Activated T-helper 17 cell treated with anti-CD3 and anti-CD28 coated beads, Interleukin-2, amount 50 U/mL, for 72 hours (primary cell): ENCODE data around the gene TGM3. TPM values are rescaled to one million over a fixed set of nuclear protein-coding genes. Genes with fewer than 3 reads are reported as not detected.

Experiments used
- ATAC-seq: fragments of 150-1000 bp; cut with Tn5 transposase; replicated peaks from 2 replicates; pipeline ENCODE4 v1.10.0; 2021; ENCODE audit warnings: mild to moderate bottlenecking, moderate library complexity
- H3K27ac Mint-ChIP-seq: one replicate; pipeline ENCODE4 v1.8.0; 2022; ENCODE audit warnings: mixed read lengths
- H3K27me3 Mint-ChIP-seq: one replicate; pipeline ENCODE4 v1.8.0; 2022; ENCODE audit warnings: mixed read lengths
- H3K36me3 Mint-ChIP-seq: one replicate; pipeline ENCODE4 v1.8.0; 2022; ENCODE audit warnings: low read depth, mild to moderate bottlenecking, mixed read lengths
- H3K4me1 Mint-ChIP-seq: one replicate; pipeline ENCODE4 v1.8.0; 2022; ENCODE audit warnings: mixed read lengths
- H3K4me3 Mint-ChIP-seq: one replicate; pipeline ENCODE4 v1.8.0; 2022; ENCODE audit warnings: mild to moderate bottlenecking, mixed read lengths
- H3K9me3 Mint-ChIP-seq: one replicate; pipeline ENCODE4 v1.8.0; 2022; ENCODE audit warnings: mixed read lengths
- total RNA-seq, 2 donors: library from RNA; stranded (reverse); gene quantifications; one replicate each; pipeline ENCODE4 v1.2.3, GENCODE V29; 2022

Gene TGM3
- total RNA-seq, 2 donors from 2014 or later: 0.16 TPM; not detected in 1

- Mint-ChIP-seq H3K4me1 (no peaks in the 10 kb centered on the region), H3K27me3 (peaks cover 7% of the 10 kb centered on the region), H3K9me3 (no peaks in the 10 kb centered on the region), H3K4me3 (no peak overlapping the region), H3K27ac (no peak overlapping the region), H3K36me3 (no peaks in the 10 kb centered on the region)
- ATAC-seq: no peak
These were observed 515 bp upstream of the TGM3 start for GRCh38 chr20:2295286-2295685.

GRCh38 chr20:2296524-2297356, 939 bp downstream of the TGM3 start:
- Mint-ChIP-seq H3K36me3 (no peaks in the 10 kb centered on the region), H3K4me3 (no peak overlapping the region), H3K4me1 (no peaks in the 10 kb centered on the region), H3K27me3 (peaks cover 5% of the 10 kb centered on the region), H3K27ac (no peak overlapping the region), H3K9me3 (no peaks in the 10 kb centered on the region)
- ATAC-seq: no peak

- ATAC-seq: no peak
- no peak overlapping the region for H3K4me3 Mint-ChIP-seq
- H3K36me3 Mint-ChIP-seq: no peaks in the 10 kb centered on the region
- no peak overlapping the region for H3K27ac Mint-ChIP-seq
- no peaks in the 10 kb centered on the region for H3K4me1 Mint-ChIP-seq
- no peaks in the 10 kb centered on the region for H3K9me3 Mint-ChIP-seq
- peaks cover 6% of the 10 kb centered on the region for H3K27me3 Mint-ChIP-seq
These were observed 1.5 kb downstream of the TGM3 start for GRCh38 chr20:2297357-2297728.

- no peaks in the 10 kb centered on the region for H3K36me3 Mint-ChIP-seq
- H3K27ac Mint-ChIP-seq: no peak overlapping the region
- no peak for ATAC-seq
- peaks cover 8% of the 10 kb centered on the region for H3K27me3 Mint-ChIP-seq
- no peak overlapping the region for H3K4me3 Mint-ChIP-seq
- no peaks in the 10 kb centered on the region for H3K9me3 Mint-ChIP-seq
- no peaks in the 10 kb centered on the region for H3K4me1 Mint-ChIP-seq
These were observed 2.3 kb downstream of the TGM3 start for GRCh38 chr20:2298116-2298515.

- peaks cover 8% of the 10 kb centered on the region for H3K27me3 Mint-ChIP-seq
- H3K4me1 Mint-ChIP-seq: no peaks in the 10 kb centered on the region
- no peak overlapping the region for H3K27ac Mint-ChIP-seq
- H3K36me3 Mint-ChIP-seq: no peaks in the 10 kb centered on the region
- H3K4me3 Mint-ChIP-seq: no peak overlapping the region
- H3K9me3 Mint-ChIP-seq: no peaks in the 10 kb centered on the region
- no peak for ATAC-seq
These were observed 2.9 kb downstream of the TGM3 start for GRCh38 chr20:2298701-2299100.

GRCh38 chr20:2299301-2299700, 3.5 kb downstream of the TGM3 start:
- H3K4me1 Mint-ChIP-seq: no peaks in the 10 kb centered on the region
- no peak overlapping the region for H3K4me3 Mint-ChIP-seq
- H3K36me3 Mint-ChIP-seq: no peaks in the 10 kb centered on the region
- no peaks in the 10 kb centered on the region for H3K9me3 Mint-ChIP-seq
- no peak overlapping the region for H3K27ac Mint-ChIP-seq
- no peak for ATAC-seq
- peaks cover 8% of the 10 kb centered on the region for H3K27me3 Mint-ChIP-seq

GRCh38 chr20:2300002-2300401, 4.2 kb downstream of the TGM3 start:
- H3K9me3 Mint-ChIP-seq: no peaks in the 10 kb centered on the region
- H3K36me3 Mint-ChIP-seq: no peaks in the 10 kb centered on the region
- H3K27ac Mint-ChIP-seq: no peak overlapping the region
- no peak overlapping the region for H3K4me3 Mint-ChIP-seq
- no peaks in the 10 kb centered on the region for H3K4me1 Mint-ChIP-seq
- H3K27me3 Mint-ChIP-seq: peaks cover 8% of the 10 kb centered on the region
- ATAC-seq: no peak

GRCh38 chr20:2300420-2300819, 4.6 kb downstream of the TGM3 start:
- Mint-ChIP-seq H3K36me3 (no peaks in the 10 kb centered on the region), H3K27me3 (peaks cover 8% of the 10 kb centered on the region), H3K4me1 (no peaks in the 10 kb centered on the region), H3K9me3 (no peaks in the 10 kb centered on the region), H3K4me3 (no peak overlapping the region), H3K27ac (no peak overlapping the region)
- no peak for ATAC-seq

GRCh38 chr20:2301164-2301622, 5.4 kb downstream of the TGM3 start:
- Mint-ChIP-seq H3K9me3 (no peaks in the 10 kb centered on the region), H3K27me3 (peaks cover 8% of the 10 kb centered on the region), H3K4me1 (no peaks in the 10 kb centered on the region), H3K36me3 (no peaks in the 10 kb centered on the region), H3K27ac (no peak overlapping the region), H3K4me3 (no peak overlapping the region)
- ATAC-seq: no peak

- Mint-ChIP-seq H3K27me3 (peaks cover 8% of the 10 kb centered on the region), H3K27ac (no peak overlapping the region), H3K4me3 (no peak overlapping the region), H3K4me1 (no peaks in the 10 kb centered on the region), H3K9me3 (no peaks in the 10 kb centered on the region), H3K36me3 (no peaks in the 10 kb centered on the region)
- no peak for ATAC-seq
These were observed 6.7 kb downstream of the TGM3 start for GRCh38 chr20:2302384-2303060.

- Mint-ChIP-seq H3K27me3 (peaks cover 3% of the 10 kb centered on the region), H3K4me3 (no peak overlapping the region), H3K4me1 (no peaks in the 10 kb centered on the region), H3K36me3 (no peaks in the 10 kb centered on the region), H3K9me3 (no peaks in the 10 kb centered on the region), H3K27ac (no peak overlapping the region)
- ATAC-seq: no peak
These were observed 7.9 kb downstream of the TGM3 start for GRCh38 chr20:2303673-2304072.

GRCh38 chr20:2304180-2304579, 8.4 kb downstream of the TGM3 start:
- no peak for ATAC-seq
- Mint-ChIP-seq H3K36me3 (no peaks in the 10 kb centered on the region), H3K4me1 (no peaks in the 10 kb centered on the region), H3K4me3 (no peak overlapping the region), H3K27me3 (peaks cover 3% of the 10 kb centered on the region), H3K27ac (no peak overlapping the region), H3K9me3 (no peaks in the 10 kb centered on the region)

- Mint-ChIP-seq H3K36me3 (no peaks in the 10 kb centered on the region), H3K27ac (no peak overlapping the region), H3K27me3 (peaks cover 3% of the 10 kb centered on the region), H3K4me1 (no peaks in the 10 kb centered on the region), H3K9me3 (no peaks in the 10 kb centered on the region), H3K4me3 (no peak overlapping the region)
- no peak for ATAC-seq
These were observed 9.2 kb downstream of the TGM3 start for GRCh38 chr20:2305029-2305428.

GRCh38 chr20:2305479-2305878, 9.7 kb downstream of the TGM3 start:
- no peaks in the 10 kb centered on the region for H3K36me3 Mint-ChIP-seq
- H3K4me1 Mint-ChIP-seq: no peaks in the 10 kb centered on the region
- no peaks in the 10 kb centered on the region for H3K9me3 Mint-ChIP-seq
- H3K27me3 Mint-ChIP-seq: peaks cover 3% of the 10 kb centered on the region
- H3K4me3 Mint-ChIP-seq: no peak overlapping the region
- H3K27ac Mint-ChIP-seq: no peak overlapping the region
- ATAC-seq: no peak

GRCh38 chr20:2305946-2306345, 10.1 kb downstream of the TGM3 start:
- Mint-ChIP-seq H3K27me3 (peaks cover 3% of the 10 kb centered on the region), H3K4me1 (no peaks in the 10 kb centered on the region), H3K4me3 (no peak overlapping the region), H3K36me3 (no peaks in the 10 kb centered on the region), H3K27ac (no peak overlapping the region), H3K9me3 (no peaks in the 10 kb centered on the region)
- ATAC-seq: no peak
